CD4-positive, CD25-positive, alpha-beta regulatory T cell (primary cell): ENCODE measurements around the gene BMP8A. TPM values are rescaled to one million over a fixed set of nuclear protein-coding genes. Genes with fewer than 3 reads are reported as not detected.
A peak's percentile ranks its signal among the peaks of the same experiment; 100 is the strongest.
"Not testable (repeated sequence)": the region's sequence is repeated elsewhere in the genome, so short reads cannot be mapped to it uniquely, and the experiment has no call there.

Experiments
- ATAC-seq, 2 donors: fragments of 150-1000 bp; cut with Tn5 transposase; one replicate each; pipeline ENCODE4 v1.10.0; 2021; ENCODE audit warnings: low read depth in 2 of 2, moderate number of reproducible peaks in 2 of 2, moderate library complexity in 1 of 2
- DNase-seq, 3 donors: peaks; one replicate each; pipeline versions ENCODE4 v3.0.0 to v3.0.0-alpha.2; 2012 to 2022; ENCODE audit warnings: mixed read lengths in 1 of 3
- H3K27ac ChIP-seq: one replicate; pipeline ENCODE4 v1.7.0; 2013; ENCODE audit warnings: mild to moderate bottlenecking, low read length; ENCODE audit not compliant: insufficient read depth, poor library complexity, severe bottlenecking
- H3K27me3 ChIP-seq: one replicate; pipeline ENCODE4 v1.7.0; 2013; ENCODE audit warnings: low read length; ENCODE audit not compliant: control insufficient read depth, insufficient read depth
- H3K36me3 ChIP-seq: one replicate; pipeline ENCODE4 v1.7.0; 2013; ENCODE audit warnings: mild to moderate bottlenecking, low read length, moderate library complexity; ENCODE audit not compliant: control insufficient read depth, insufficient read depth
- H3K4me1 ChIP-seq: 2 replicates; pipeline ENCODE4 v1.7.0; 2013; ENCODE audit warnings: mild to moderate bottlenecking, low read length; ENCODE audit not compliant: insufficient read depth, control insufficient read depth, poor library complexity, severe bottlenecking
- H3K4me3 ChIP-seq: one replicate; pipeline ENCODE4 v1.7.0; 2013; ENCODE audit warnings: low read depth, mild to moderate bottlenecking, low read length, moderate library complexity
- H3K9me3 ChIP-seq, 2 experiments: 1 replicate in 1 of 2; 2 replicates in 1 of 2; pipeline ENCODE4 v1.7.0; 2013; ENCODE audit warnings: low read length in 2 of 2, mild to moderate bottlenecking in 1 of 2, moderate library complexity in 1 of 2; ENCODE audit not compliant: control insufficient read depth in 2 of 2
- H3K27ac Mint-ChIP-seq, 3 donors: one replicate each; pipeline ENCODE4 v1.8.0; 2020 to 2022; ENCODE audit warnings: mild to moderate bottlenecking in 3 of 3, mixed read lengths in 3 of 3, moderate library complexity in 2 of 3
- H3K27me3 Mint-ChIP-seq: one replicate; pipeline ENCODE4 v1.8.0; 2022; ENCODE audit warnings: mild to moderate bottlenecking, mixed read lengths
- H3K36me3 Mint-ChIP-seq: one replicate; pipeline ENCODE4 v1.8.0; 2020; ENCODE audit warnings: mixed read lengths
- H3K4me1 Mint-ChIP-seq, 4 donors: one replicate each; pipeline ENCODE4 v1.8.0; 2020 to 2022; ENCODE audit warnings: mixed read lengths in 4 of 4, mild to moderate bottlenecking in 1 of 4
- H3K4me3 Mint-ChIP-seq, 4 donors: one replicate each; pipeline ENCODE4 v1.8.0; 2020 to 2022; ENCODE audit warnings: mild to moderate bottlenecking in 4 of 4, mixed read lengths in 4 of 4, moderate library complexity in 3 of 4
- H3K9me3 Mint-ChIP-seq, 7 donors: one replicate each; pipeline ENCODE4 v1.8.0; 2020 to 2022; ENCODE audit warnings: mixed read lengths in 7 of 7, mild to moderate bottlenecking in 3 of 7, moderate library complexity in 2 of 7
- polyA plus RNA-seq, 4 donors: library from polyadenylated mRNA; unstranded; fragments of 300-500 nt; fragmentation: Illumina TruSeq; gene quantifications; one replicate each; pipeline ENCODE4 v1.2.3, GENCODE V29; 2021
- total RNA-seq: library from RNA; stranded (reverse); gene quantifications from one replicate; pipeline ENCODE4 v1.2.3, GENCODE V29; 2022

Gene BMP8A
- total and polyA plus RNA-seq, 5 donors from 2014 or later = 0.35 TPM; not detected in 4

DNA sequence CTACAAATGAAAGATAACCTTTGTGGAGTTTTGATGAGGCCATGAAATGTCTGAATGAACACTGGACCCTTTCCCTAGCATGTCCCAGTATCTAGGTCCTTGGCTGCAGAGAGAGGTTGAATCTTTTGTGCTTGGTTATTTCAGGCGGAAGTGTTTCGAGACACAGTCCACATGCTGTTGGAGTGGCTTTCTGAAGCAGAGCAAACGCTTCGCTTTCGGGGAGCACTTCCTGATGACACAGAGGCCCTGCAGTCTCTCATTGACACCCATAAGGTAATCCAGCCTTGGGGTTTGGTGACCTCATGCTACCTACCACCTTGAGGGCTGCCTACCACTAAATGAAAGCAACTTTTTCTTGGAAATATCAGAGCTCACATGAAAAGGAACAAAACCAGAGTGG, 38.9 kb upstream of the BMP8A start:
- H3K27ac Mint-ChIP-seq = peak overlapping the region in 1 of 3 donors; percentile 47

GRCh38 chr1:39453603-39454002, 37.8 kb upstream of the BMP8A start:
- H3K36me3 Mint-ChIP-seq = peaks cover 56% of the 10 kb centered on the region
- DNase-seq (no peak), ATAC-seq (no peak)
- Histone ChIP-seq H3K4me1 (no peaks in the 10 kb centered on the region), H3K27me3 (no peaks in the 10 kb centered on the region), H3K27ac (no peak overlapping the region), H3K36me3 (peaks cover 94% of the 10 kb centered on the region), H3K4me3 (no peak overlapping the region), H3K9me3 (no peaks in the 10 kb centered on the region)
- H3K27ac Mint-ChIP-seq = peak overlapping the region in 1 of 3 donors; percentile 55
- no peaks in the 10 kb centered on the region for H3K27me3 Mint-ChIP-seq
- H3K4me3 Mint-ChIP-seq = no peak overlapping the region
- H3K9me3 Mint-ChIP-seq = no peaks in the 10 kb centered on the region
- H3K4me1 Mint-ChIP-seq = no peaks in the 10 kb centered on the region

More for the DNA sequence above, 38.9 kb upstream of the BMP8A start:
- Mint-ChIP-seq H3K4me3 (no peak overlapping the region), H3K36me3 (peaks cover 54% of the 10 kb centered on the region), H3K9me3 (no peaks in the 10 kb centered on the region), H3K27me3 (no peaks in the 10 kb centered on the region), H3K4me1 (no peaks in the 10 kb centered on the region)
- peaks cover 94% of the 10 kb centered on the region for H3K36me3 ChIP-seq
- H3K27ac ChIP-seq = no peak overlapping the region
- ATAC-seq (no peak), DNase-seq (peak in 1 of 3 donors; percentile 9)
- H3K4me1 ChIP-seq = no peaks in the 10 kb centered on the region
- no peaks in the 10 kb centered on the region for H3K9me3 ChIP-seq
- no peaks in the 10 kb centered on the region for H3K27me3 ChIP-seq
- H3K4me3 ChIP-seq = no peak overlapping the region

GRCh38 chr1:39458991-39459390, 32.4 kb upstream of the BMP8A start:
- no peaks in the 10 kb centered on the region for H3K27me3 ChIP-seq
- Mint-ChIP-seq H3K27me3 (no peaks in the 10 kb centered on the region), H3K4me1 (no peaks in the 10 kb centered on the region), H3K4me3 (no peak overlapping the region), H3K9me3 (no peaks in the 10 kb centered on the region), H3K36me3 (peaks cover 67% of the 10 kb centered on the region), H3K27ac (no peak overlapping the region)
- H3K36me3 ChIP-seq = peaks cover 97% of the 10 kb centered on the region
- no peak overlapping the region for H3K27ac ChIP-seq
- no peaks in the 10 kb centered on the region for H3K9me3 ChIP-seq
- no peak overlapping the region for H3K4me3 ChIP-seq
- DNase-seq (no peak), ATAC-seq (no peak)
- H3K4me1 ChIP-seq = no peaks in the 10 kb centered on the region

DNA sequence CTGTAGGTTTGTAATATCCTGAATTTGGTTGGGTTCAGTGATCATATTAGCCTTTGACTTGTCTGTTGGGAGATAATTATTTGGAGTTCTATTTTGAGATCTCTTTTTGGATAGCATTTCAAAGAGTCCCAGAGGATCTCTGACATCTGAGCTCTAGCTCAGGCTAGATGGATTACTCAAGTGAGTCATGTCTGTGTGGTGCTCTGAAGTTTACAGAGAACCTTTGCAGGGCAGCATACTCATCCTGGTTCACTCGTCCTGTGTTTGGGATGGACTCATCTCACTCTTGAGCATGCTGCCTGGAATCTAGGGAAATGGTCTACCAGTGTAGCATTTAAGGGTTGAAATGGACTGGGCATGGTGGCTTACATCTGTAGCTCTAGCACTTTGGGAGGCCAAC, 29.4 kb upstream of the BMP8A start:
- no peaks in the 10 kb centered on the region for H3K9me3 Mint-ChIP-seq
- DNase-seq (no peak), ATAC-seq (no peak)
- Histone ChIP-seq H3K27me3 (no peaks in the 10 kb centered on the region), H3K27ac (no peak overlapping the region), H3K36me3 (peaks cover 95% of the 10 kb centered on the region), H3K4me1 (no peaks in the 10 kb centered on the region), H3K9me3 (no peaks in the 10 kb centered on the region), H3K4me3 (no peak overlapping the region)
- H3K36me3 Mint-ChIP-seq = peaks cover 58% of the 10 kb centered on the region
- H3K27ac Mint-ChIP-seq = no peak overlapping the region
- no peaks in the 10 kb centered on the region for H3K27me3 Mint-ChIP-seq
- no peak overlapping the region for H3K4me3 Mint-ChIP-seq
- peaks cover 0 to 2% (median 0%) of the 10 kb centered on the region in 4 donors for H3K4me1 Mint-ChIP-seq

GRCh38 chr1:39466413-39467107, 24.9 kb upstream of the BMP8A start:
- Mint-ChIP-seq H3K27ac (peak overlapping the region in 2 of 3 donors; percentile 52 to 60), H3K27me3 (no peaks in the 10 kb centered on the region), H3K9me3 (no peaks in the 10 kb centered on the region), H3K36me3 (peaks cover 39% of the 10 kb centered on the region), H3K4me3 (no peak overlapping the region), H3K4me1 (peaks cover 0 to 4% (median 1%) of the 10 kb centered on the region in 4 donors)
- Histone ChIP-seq H3K9me3 (no peaks in the 10 kb centered on the region), H3K27ac (no peak overlapping the region), H3K4me1 (no peaks in the 10 kb centered on the region), H3K4me3 (no peak overlapping the region), H3K36me3 (peaks cover 89% of the 10 kb centered on the region), H3K27me3 (no peaks in the 10 kb centered on the region)
- DNase-seq = no peak
- no peak for ATAC-seq

DNA sequence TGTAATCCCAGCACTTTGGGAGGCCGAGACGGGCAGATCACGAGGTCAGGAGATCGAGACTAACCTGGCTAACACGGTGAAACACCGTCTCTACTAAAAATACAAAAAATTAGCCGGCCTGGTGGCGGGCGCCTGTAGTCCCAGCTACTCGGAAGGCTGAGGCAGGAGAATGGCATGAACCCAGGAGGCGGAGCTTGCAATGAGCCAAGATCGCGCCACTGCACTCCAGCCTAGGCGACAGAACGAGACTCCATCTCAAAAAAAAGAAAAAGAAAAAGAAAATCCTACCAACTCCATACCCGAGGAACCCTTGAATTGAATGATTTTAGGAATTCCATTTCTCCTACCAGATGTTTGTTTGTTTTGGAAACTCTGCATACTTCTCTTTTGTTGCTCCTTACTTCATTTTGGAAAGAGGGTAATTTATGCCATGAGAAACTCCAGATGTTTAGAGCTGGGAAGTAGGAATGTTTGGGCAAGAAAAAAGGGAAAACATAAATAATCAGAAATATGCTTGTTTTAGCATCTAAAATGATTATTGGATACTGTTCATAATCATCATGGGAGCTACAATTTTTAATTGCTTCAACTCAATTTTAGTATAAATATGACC, 24.2 kb upstream of the BMP8A start:
- H3K27me3 Mint-ChIP-seq, ATAC-seq, DNase-seq, H3K4me3 Mint-ChIP-seq, H3K9me3 Mint-ChIP-seq, H3K4me3 ChIP-seq, H3K4me1 ChIP-seq, H3K27ac ChIP-seq, H3K9me3 ChIP-seq, H3K4me1 Mint-ChIP-seq, H3K27me3 ChIP-seq: not testable (repeated sequence)
- H3K36me3 ChIP-seq = peaks cover 89% of the 10 kb centered on the region
- peak overlapping the region in 1 of 3 donors; percentile 22 for H3K27ac Mint-ChIP-seq
- H3K36me3 Mint-ChIP-seq = peaks cover 37% of the 10 kb centered on the region

DNA sequence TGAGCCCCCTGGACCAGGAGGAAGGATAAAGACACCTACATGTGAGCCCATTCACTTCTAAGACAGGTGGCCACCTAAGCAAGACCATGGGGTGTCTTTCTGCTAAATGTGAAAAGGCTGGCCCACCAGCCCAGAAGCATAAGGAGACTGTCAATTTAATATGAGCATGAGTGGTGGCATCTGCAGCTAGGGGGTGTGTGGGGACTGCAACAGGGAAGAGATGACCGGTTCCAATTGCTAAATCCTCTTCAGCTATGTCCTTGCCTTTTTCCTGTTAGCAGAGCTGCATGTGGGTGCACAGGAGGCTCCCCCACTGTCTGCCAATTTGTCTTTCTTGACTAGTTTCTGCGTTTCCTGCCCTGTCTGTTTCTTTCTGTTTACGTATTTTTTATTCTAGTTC, 22.3 kb upstream of the BMP8A start:
- no peaks in the 10 kb centered on the region for H3K9me3 Mint-ChIP-seq
- H3K4me1 Mint-ChIP-seq = peaks cover 0 to 4% (median 1%) of the 10 kb centered on the region in 4 donors
- H3K36me3 ChIP-seq = peaks cover 87% of the 10 kb centered on the region
- DNase-seq (no peak), ATAC-seq (no peak)
- no peak overlapping the region for H3K4me3 ChIP-seq
- no peaks in the 10 kb centered on the region for H3K27me3 Mint-ChIP-seq
- H3K36me3 Mint-ChIP-seq = peaks cover 37% of the 10 kb centered on the region
- no peak overlapping the region for H3K4me3 Mint-ChIP-seq
- H3K27ac Mint-ChIP-seq = peak overlapping the region; percentile 32 to 79 (median 47)
- H3K9me3 ChIP-seq = no peaks in the 10 kb centered on the region
- no peak overlapping the region for H3K27ac ChIP-seq
- no peaks in the 10 kb centered on the region for H3K27me3 ChIP-seq
- H3K4me1 ChIP-seq = no peaks in the 10 kb centered on the region

DNA sequence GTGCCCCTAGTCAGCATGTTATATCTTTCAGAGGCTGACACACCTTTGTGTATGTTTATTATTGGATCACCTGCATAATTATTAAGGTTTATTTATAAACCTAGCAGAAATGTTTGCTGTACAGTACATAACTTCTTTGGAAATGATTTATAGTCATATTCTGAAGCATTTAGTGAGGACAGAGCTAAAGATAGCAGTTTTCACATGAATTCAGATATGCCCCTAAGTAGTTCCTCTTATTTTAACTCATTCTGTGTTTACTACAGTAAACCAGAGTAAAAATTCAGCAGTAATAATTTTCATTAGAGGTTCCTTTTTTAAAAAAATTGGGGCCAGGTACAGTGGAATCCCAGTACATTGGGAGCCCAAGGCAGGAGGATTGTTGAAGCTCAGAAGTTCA, 21.4 kb upstream of the BMP8A start:
- no peak for ATAC-seq
- DNase-seq = no peak
- Mint-ChIP-seq H3K27ac (peak overlapping the region in 1 of 3 donors; percentile 47), H3K4me1 (peaks cover 0 to 4% (median 1%) of the 10 kb centered on the region in 4 donors), H3K9me3 (no peaks in the 10 kb centered on the region), H3K36me3 (peaks cover 39% of the 10 kb centered on the region), H3K27me3 (no peaks in the 10 kb centered on the region), H3K4me3 (no peak overlapping the region)
- Histone ChIP-seq H3K4me3 (no peak overlapping the region), H3K36me3 (peaks cover 85% of the 10 kb centered on the region), H3K27ac (no peak overlapping the region), H3K27me3 (no peaks in the 10 kb centered on the region), H3K9me3 (no peaks in the 10 kb centered on the region), H3K4me1 (no peaks in the 10 kb centered on the region)
